Ishikawa (cell line): Measurements from ENCODE around the gene MYL10.

ENCODE experiments used
- CREB1 ChIP-seq: IDR thresholded peaks from 2 replicates; pipeline ENCODE4 v1.6.1; 2012; ENCODE audit warnings: low read depth
- EP300 ChIP-seq: IDR thresholded peaks from 2 replicates; pipeline ENCODE4 v1.6.1; 2012; ENCODE audit warnings: borderline replicate concordance
- RAD21 ChIP-seq: IDR thresholded peaks from 2 replicates; pipeline ENCODE4 v1.6.1; 2012; ENCODE audit warnings: low read depth
- TAF1 ChIP-seq: IDR thresholded peaks from 2 replicates; pipeline ENCODE4 v1.6.1; 2012; ENCODE audit warnings: low read depth, mild to moderate bottlenecking
- TCF12 ChIP-seq: IDR thresholded peaks from 2 replicates; pipeline ENCODE4 v1.6.1; 2012; ENCODE audit warnings: low read depth
- YY1 ChIP-seq: IDR thresholded peaks from 2 replicates; pipeline ENCODE4 v1.6.1; 2012; ENCODE audit warnings: low read depth
- ZBTB7A ChIP-seq: IDR thresholded peaks from 2 replicates; pipeline ENCODE4 v1.6.1; 2012; ENCODE audit warnings: low read depth
- TF ChIP-seq, protein P1 (sequence below): IDR thresholded peaks from 2 replicates; pipeline ENCODE4 v1.6.1; 2012; ENCODE audit warnings: low read depth, mild to moderate bottlenecking

DNA sequence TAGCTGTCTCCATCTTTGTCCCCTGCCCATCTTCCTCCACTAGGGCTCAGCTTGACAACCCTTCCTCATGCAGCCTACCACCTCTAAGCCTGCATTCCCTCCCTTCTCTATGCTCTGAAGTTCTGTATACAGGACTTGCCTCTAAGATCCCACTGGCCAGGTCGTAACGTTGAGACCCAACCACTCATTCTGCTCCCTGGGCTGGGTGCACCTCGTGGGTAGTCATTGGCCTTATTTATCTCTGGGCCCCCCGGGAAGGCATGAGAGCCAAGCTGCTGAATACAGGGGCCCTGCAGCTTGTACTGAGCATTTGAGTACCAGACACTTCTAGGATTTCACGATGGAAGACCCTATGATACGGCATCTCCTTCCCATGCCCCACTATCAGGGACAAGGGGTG, 31.2 kb downstream of the MYL10 start:
- no peak for TF ChIP-seq CREB1
- TF ChIP-seq EP300, result no peak
- no peak for TF ChIP-seq ZBTB7A
- no peak for TF ChIP-seq TCF12
- no peak for TF ChIP-seq TAF1
- no peak for TF ChIP-seq YY1
- TF ChIP-seq RAD21, result no peak
- TF ChIP-seq, protein P1, sequence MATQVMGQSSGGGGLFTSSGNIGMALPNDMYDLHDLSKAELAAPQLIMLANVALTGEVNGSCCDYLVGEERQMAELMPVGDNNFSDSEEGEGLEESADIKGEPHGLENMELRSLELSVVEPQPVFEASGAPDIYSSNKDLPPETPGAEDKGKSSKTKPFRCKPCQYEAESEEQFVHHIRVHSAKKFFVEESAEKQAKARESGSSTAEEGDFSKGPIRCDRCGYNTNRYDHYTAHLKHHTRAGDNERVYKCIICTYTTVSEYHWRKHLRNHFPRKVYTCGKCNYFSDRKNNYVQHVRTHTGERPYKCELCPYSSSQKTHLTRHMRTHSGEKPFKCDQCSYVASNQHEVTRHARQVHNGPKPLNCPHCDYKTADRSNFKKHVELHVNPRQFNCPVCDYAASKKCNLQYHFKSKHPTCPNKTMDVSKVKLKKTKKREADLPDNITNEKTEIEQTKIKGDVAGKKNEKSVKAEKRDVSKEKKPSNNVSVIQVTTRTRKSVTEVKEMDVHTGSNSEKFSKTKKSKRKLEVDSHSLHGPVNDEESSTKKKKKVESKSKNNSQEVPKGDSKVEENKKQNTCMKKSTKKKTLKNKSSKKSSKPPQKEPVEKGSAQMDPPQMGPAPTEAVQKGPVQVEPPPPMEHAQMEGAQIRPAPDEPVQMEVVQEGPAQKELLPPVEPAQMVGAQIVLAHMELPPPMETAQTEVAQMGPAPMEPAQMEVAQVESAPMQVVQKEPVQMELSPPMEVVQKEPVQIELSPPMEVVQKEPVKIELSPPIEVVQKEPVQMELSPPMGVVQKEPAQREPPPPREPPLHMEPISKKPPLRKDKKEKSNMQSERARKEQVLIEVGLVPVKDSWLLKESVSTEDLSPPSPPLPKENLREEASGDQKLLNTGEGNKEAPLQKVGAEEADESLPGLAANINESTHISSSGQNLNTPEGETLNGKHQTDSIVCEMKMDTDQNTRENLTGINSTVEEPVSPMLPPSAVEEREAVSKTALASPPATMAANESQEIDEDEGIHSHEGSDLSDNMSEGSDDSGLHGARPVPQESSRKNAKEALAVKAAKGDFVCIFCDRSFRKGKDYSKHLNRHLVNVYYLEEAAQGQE, result no peak
